ENCODE results near the gene PRRC2C. TPM values are rescaled to one million over a fixed set of nuclear protein-coding genes. Genes with fewer than 3 reads are reported as not detected.

PRRC2C gene
- total and polyA plus RNA-seq, 2 of the 13 experiments (the other 11 are each of a cell fraction or from before 2014, with no cell fraction given), result 46.2 to 57.0 TPM

DNA sequence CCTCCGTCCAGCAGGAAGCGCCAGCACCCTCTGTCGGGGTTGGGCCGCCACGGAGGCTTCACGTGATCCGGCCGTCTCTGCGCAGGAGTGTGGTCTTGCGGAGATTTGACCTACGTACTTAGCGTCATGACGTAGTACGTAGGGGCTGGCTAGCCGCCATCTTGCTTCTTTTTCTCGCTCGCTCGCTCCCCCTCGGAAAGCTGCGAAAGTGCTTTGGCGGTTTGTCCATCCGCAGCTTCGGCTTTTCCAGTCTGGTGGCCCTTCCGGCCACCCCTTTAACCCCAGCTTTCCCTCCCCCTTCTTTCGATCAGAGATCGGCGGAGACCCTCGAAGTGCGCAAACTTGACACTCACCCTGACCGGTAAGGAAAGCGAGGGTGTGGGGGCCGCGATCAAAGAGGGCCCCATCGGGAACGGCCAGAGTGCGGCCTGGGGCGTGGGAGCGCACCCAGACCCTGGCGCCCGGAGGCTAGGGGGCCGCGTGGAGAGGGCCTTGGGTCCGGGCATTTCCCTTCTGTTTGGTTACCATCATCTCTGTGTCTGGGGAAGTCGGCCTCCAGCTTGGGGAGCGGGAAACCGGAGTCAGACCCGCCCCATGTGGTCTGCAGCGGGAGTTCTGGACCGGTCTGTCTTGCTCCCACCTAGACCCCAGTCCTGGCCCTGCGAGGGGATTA, at the start of gene PRRC2C (continued):
- TF ChIP-seq ZNF616 (CRISPR knock-in tag; IDR thresholded peaks at IDR 0.05; ENCODE audit: low read depth) (peak; percentile 47; the same call in 1 of the 2 replicates), SIX4 (CRISPR knock-in tag; IDR thresholded peaks at IDR 0.05) (no peak; the same call in 1 of the 2 replicates), ZNF83 (CRISPR knock-in tag; IDR thresholded peaks at IDR 0.05; ENCODE audit: borderline replicate concordance) (peak; percentile 81; the same call in 1 of the 2 replicates), YY1 (IDR thresholded peaks at IDR 0.05; ENCODE audit: insufficient read depth, insufficient replicate concordance, low read depth, low read length) (peak; percentile 95), MTA3 (CRISPR knock-in tag; IDR thresholded peaks at IDR 0.05) (no peak), RNF2 (conservative IDR thresholded peaks at IDR 0.05; ENCODE audit: low read depth) (peak; percentile 63; the same call in 1 of the 2 replicates), ZNF556 (CRISPR knock-in tag; IDR thresholded peaks at IDR 0.05; ENCODE audit: borderline replicate concordance) (0 out of 2 replicates have a peak, but pooled peaks have one; percentile 21), ZBTB8A (CRISPR knock-in tag; IDR thresholded peaks at IDR 0.05; ENCODE audit: borderline replicate concordance, low read depth) (no peak), ZNF7 (CRISPR knock-in tag; IDR thresholded peaks at IDR 0.05) (no peak), NAIF1 (CRISPR knock-in tag; IDR thresholded peaks at IDR 0.05; ENCODE audit: borderline replicate concordance) (peak; percentile 97), ZNF460 (CRISPR knock-in tag; IDR thresholded peaks at IDR 0.05; ENCODE audit: borderline replicate concordance) (no peak), JARID2 (CRISPR knock-in tag; IDR thresholded peaks at IDR 0.05; ENCODE audit: insufficient replicate concordance) (no peak), ZNF432 (CRISPR knock-in tag; IDR thresholded peaks at IDR 0.05; ENCODE audit: borderline replicate concordance) (no peak), NFE2L1 (CRISPR knock-in tag; IDR thresholded peaks at IDR 0.05; ENCODE audit: borderline replicate concordance) (0 out of 2 replicates have a peak, but pooled peaks have one; percentile 20)
- TF ChIP-seq, protein P1, sequence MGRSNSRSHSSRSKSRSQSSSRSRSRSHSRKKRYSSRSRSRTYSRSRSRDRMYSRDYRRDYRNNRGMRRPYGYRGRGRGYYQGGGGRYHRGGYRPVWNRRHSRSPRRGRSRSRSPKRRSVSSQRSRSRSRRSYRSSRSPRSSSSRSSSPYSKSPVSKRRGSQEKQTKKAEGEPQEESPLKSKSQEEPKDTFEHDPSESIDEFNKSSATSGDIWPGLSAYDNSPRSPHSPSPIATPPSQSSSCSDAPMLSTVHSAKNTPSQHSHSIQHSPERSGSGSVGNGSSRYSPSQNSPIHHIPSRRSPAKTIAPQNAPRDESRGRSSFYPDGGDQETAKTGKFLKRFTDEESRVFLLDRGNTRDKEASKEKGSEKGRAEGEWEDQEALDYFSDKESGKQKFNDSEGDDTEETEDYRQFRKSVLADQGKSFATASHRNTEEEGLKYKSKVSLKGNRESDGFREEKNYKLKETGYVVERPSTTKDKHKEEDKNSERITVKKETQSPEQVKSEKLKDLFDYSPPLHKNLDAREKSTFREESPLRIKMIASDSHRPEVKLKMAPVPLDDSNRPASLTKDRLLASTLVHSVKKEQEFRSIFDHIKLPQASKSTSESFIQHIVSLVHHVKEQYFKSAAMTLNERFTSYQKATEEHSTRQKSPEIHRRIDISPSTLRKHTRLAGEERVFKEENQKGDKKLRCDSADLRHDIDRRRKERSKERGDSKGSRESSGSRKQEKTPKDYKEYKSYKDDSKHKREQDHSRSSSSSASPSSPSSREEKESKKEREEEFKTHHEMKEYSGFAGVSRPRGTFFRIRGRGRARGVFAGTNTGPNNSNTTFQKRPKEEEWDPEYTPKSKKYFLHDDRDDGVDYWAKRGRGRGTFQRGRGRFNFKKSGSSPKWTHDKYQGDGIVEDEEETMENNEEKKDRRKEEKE (IDR thresholded peaks at IDR 0.05), result no peak
- TF ChIP-seq, protein P2, sequence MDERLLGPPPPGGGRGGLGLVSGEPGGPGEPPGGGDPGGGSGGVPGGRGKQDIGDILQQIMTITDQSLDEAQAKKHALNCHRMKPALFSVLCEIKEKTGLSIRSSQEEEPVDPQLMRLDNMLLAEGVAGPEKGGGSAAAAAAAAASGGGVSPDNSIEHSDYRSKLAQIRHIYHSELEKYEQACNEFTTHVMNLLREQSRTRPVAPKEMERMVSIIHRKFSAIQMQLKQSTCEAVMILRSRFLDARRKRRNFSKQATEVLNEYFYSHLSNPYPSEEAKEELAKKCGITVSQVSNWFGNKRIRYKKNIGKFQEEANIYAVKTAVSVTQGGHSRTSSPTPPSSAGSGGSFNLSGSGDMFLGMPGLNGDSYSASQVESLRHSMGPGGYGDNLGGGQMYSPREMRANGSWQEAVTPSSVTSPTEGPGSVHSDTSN (CRISPR knock-in tag; IDR thresholded peaks at IDR 0.05), result no peak
- TF ChIP-seq, protein P3, sequence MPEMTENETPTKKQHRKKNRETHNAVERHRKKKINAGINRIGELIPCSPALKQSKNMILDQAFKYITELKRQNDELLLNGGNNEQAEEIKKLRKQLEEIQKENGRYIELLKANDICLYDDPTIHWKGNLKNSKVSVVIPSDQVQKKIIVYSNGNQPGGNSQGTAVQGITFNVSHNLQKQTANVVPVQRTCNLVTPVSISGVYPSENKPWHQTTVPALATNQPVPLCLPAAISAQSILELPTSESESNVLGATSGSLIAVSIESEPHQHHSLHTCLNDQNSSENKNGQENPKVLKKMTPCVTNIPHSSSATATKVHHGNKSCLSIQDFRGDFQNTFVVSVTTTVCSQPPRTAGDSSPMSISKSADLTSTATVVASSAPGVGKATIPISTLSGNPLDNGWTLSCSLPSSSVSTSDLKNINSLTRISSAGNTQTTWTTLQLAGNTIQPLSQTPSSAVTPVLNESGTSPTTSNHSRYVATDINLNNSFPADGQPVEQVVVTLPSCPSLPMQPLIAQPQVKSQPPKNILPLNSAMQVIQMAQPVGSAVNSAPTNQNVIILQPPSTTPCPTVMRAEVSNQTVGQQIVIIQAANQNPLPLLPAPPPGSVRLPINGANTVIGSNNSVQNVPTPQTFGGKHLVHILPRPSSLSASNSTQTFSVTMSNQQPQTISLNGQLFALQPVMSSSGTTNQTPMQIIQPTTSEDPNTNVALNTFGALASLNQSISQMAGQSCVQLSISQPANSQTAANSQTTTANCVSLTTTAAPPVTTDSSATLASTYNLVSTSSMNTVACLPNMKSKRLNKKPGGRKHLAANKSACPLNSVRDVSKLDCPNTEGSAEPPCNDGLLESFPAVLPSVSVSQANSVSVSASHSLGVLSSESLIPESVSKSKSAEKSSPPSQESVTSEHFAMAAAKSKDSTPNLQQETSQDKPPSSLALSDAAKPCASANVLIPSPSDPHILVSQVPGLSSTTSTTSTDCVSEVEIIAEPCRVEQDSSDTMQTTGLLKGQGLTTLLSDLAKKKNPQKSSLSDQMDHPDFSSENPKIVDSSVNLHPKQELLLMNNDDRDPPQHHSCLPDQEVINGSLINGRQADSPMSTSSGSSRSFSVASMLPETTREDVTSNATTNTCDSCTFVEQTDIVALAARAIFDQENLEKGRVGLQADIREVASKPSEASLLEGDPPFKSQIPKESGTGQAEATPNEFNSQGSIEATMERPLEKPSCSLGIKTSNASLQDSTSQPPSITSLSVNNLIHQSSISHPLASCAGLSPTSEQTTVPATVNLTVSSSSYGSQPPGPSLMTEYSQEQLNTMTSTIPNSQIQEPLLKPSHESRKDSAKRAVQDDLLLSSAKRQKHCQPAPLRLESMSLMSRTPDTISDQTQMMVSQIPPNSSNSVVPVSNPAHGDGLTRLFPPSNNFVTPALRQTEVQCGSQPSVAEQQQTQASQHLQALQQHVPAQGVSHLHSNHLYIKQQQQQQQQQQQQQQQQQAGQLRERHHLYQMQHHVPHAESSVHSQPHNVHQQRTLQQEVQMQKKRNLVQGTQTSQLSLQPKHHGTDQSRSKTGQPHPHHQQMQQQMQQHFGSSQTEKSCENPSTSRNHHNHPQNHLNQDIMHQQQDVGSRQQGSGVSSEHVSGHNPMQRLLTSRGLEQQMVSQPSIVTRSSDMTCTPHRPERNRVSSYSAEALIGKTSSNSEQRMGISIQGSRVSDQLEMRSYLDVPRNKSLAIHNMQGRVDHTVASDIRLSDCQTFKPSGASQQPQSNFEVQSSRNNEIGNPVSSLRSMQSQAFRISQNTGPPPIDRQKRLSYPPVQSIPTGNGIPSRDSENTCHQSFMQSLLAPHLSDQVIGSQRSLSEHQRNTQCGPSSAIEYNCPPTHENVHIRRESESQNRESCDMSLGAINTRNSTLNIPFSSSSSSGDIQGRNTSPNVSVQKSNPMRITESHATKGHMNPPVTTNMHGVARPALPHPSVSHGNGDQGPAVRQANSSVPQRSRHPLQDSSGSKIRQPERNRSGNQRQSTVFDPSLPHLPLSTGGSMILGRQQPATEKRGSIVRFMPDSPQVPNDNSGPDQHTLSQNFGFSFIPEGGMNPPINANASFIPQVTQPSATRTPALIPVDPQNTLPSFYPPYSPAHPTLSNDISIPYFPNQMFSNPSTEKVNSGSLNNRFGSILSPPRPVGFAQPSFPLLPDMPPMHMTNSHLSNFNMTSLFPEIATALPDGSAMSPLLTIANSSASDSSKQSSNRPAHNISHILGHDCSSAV (CRISPR knock-in tag; IDR thresholded peaks at IDR 0.05; ENCODE audit: borderline replicate concordance), result 0 out of 2 replicates have a peak, but pooled peaks have one; percentile 58

Data from HepG2 (cell line).